Liver (tissue), 3 donors: ENCODE measurements around the gene PRR23E.

Source experiments
- RAD21 ChIP-seq, 2 donors: IDR thresholded peaks; 2 replicates each; pipeline ENCODE4 v1.6.1; 2016; ENCODE audit warnings: antibody characterized with exemption in 2 of 2, mild to moderate bottlenecking in 2 of 2
- SP1 ChIP-seq: IDR thresholded peaks from 2 replicates; pipeline ENCODE4 v1.6.1; 2018; ENCODE audit warnings: antibody characterized with exemption, mild to moderate bottlenecking
- TAF1 ChIP-seq: conservative IDR thresholded peaks from 2 replicates; pipeline ENCODE4 v1.6.1; 2016; ENCODE audit warnings: antibody characterized with exemption, mild to moderate bottlenecking
- TF ChIP-seq, protein P1 (sequence below): fragments of 150-350 bp; IDR thresholded peaks from 2 replicates; pipeline ENCODE4 v1.5.1; 2017; ENCODE audit warnings: improper control_type of control experiment, low read depth, low read length; ENCODE audit not compliant: missing input control
- TF ChIP-seq, protein P2 (sequence below): IDR thresholded peaks from 2 replicates; pipeline ENCODE4 v1.6.1; 2016; ENCODE audit warnings: antibody characterized with exemption
- donor health status: healthy.
- donor health status: healthy.

DNA sequence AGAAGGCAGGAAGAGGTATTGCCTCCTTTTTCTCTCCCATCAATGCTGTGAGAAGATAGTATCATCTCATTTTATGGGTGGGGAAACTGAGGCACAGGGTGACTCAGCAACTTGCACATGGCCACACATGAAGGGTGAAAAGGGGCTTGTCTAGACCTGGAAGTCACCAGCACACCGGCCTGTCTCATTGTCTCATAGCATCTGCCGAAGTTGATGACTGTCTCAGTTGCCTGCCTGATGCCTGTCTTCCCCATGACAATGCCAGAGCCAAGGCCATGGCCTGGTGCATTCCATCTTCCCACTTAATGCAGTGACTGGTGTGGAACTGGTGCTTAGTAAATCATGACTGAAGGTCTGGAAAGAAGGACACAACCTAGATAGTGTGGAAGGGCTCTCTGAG lies 27.9 kb upstream of the PRR23E start:
- TF ChIP-seq, protein P1, sequence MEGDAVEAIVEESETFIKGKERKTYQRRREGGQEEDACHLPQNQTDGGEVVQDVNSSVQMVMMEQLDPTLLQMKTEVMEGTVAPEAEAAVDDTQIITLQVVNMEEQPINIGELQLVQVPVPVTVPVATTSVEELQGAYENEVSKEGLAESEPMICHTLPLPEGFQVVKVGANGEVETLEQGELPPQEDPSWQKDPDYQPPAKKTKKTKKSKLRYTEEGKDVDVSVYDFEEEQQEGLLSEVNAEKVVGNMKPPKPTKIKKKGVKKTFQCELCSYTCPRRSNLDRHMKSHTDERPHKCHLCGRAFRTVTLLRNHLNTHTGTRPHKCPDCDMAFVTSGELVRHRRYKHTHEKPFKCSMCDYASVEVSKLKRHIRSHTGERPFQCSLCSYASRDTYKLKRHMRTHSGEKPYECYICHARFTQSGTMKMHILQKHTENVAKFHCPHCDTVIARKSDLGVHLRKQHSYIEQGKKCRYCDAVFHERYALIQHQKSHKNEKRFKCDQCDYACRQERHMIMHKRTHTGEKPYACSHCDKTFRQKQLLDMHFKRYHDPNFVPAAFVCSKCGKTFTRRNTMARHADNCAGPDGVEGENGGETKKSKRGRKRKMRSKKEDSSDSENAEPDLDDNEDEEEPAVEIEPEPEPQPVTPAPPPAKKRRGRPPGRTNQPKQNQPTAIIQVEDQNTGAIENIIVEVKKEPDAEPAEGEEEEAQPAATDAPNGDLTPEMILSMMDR, result no peak
- no peak for TF ChIP-seq TAF1
- TF ChIP-seq RAD21 (IDR thresholded peaks at IDR 0.05), result no peak
- no peak for TF ChIP-seq SP1
- TF ChIP-seq, protein P2, sequence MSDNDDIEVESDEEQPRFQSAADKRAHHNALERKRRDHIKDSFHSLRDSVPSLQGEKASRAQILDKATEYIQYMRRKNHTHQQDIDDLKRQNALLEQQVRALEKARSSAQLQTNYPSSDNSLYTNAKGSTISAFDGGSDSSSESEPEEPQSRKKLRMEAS, result no peak
